Common myeloid progenitor, CD34-positive (primary cell): ENCODE data around the gene CDK19.

Experiments
- CTCF ChIA-PET: fragments of 350-600 bp; sonication (Branson Sonifier 250); formaldehyde crosslinking; loops from one replicate; lab custom pipeline; 2021; ENCODE audit warnings: antibody characterized with exemption; lab: Charles Lee
- POLR2A ChIA-PET: fragments of 350-600 bp; sonication (Branson Sonifier 250); formaldehyde crosslinking; loops from one replicate; lab custom pipeline; 2021; ENCODE audit warnings: antibody characterized with exemption; lab: Charles Lee
- DNase-seq, 3 donors: peaks; one replicate each; pipeline versions ENCODE4 v3.0.0 to v3.0.0-alpha.2; 2013
- H3K27ac ChIP-seq, 2 experiments: 1 replicate in 1 of 2; 2 replicates in 1 of 2; pipeline ENCODE4 v1.7.0; 2013; ENCODE audit warnings: inconsistent platforms in 2 of 2, low read length in 2 of 2, mild to moderate bottlenecking in 2 of 2, low read depth in 1 of 2, moderate library complexity in 1 of 2; ENCODE audit not compliant: severe bottlenecking in 2 of 2, insufficient read depth in 1 of 2, poor library complexity in 1 of 2
- H3K27me3 ChIP-seq, 5 experiments: replicated peaks in 2 of 5; 1 replicate in 3 of 5; 2 replicates in 2 of 5; pipeline versions ENCODE4 v1.6.1 to v1.7.0; 2013; ENCODE audit warnings: low read length in 4 of 5, mild to moderate bottlenecking in 2 of 5, moderate library complexity in 2 of 5, inconsistent platforms in 1 of 5; ENCODE audit not compliant: insufficient read depth in 5 of 5, control insufficient read depth in 4 of 5
- H3K36me3 ChIP-seq, 4 experiments: 1 replicate in 2 of 4; 2 replicates in 2 of 4; pipeline versions ENCODE4 v1.6.1 to v1.7.0; 2013; ENCODE audit warnings: low read length in 3 of 4, control low read depth in 1 of 4, mild to moderate bottlenecking in 1 of 4; ENCODE audit not compliant: control insufficient read depth in 4 of 4, insufficient read depth in 4 of 4
- H3K4me1 ChIP-seq, 4 experiments: 1 replicate in 3 of 4; 2 replicates in 1 of 4; pipeline versions ENCODE4 v1.6.1 to v1.7.1; 2013; ENCODE audit warnings: low read length in 3 of 4, mild to moderate bottlenecking in 3 of 4, control low read depth in 1 of 4, inconsistent platforms in 1 of 4, moderate library complexity in 1 of 4; ENCODE audit not compliant: control insufficient read depth in 4 of 4, insufficient read depth in 4 of 4; ENCODE audit errors: control extremely low read depth in 1 of 4
- H3K4me3 ChIP-seq, 7 experiments: 1 replicate in 4 of 7; 2 replicates in 3 of 7; pipeline versions ENCODE4 v1.5.1 to v1.7.0; 2013; ENCODE audit warnings: mild to moderate bottlenecking in 7 of 7, low read length in 6 of 7, moderate library complexity in 6 of 7, inconsistent platforms in 2 of 7, low read depth in 2 of 7, control low read depth in 1 of 7; ENCODE audit not compliant: insufficient read depth in 4 of 7, control insufficient read depth in 1 of 7; ENCODE audit errors: extremely low read depth in 1 of 7
- H3K9me3 ChIP-seq, 5 experiments: 1 replicate in 4 of 5; 2 replicates in 1 of 5; pipeline versions ENCODE4 v1.6.1 to v1.7.1; 2013; ENCODE audit warnings: low read length in 4 of 5, mild to moderate bottlenecking in 2 of 5, inconsistent platforms in 1 of 5, low read depth in 1 of 5, moderate library complexity in 1 of 5; ENCODE audit not compliant: control insufficient read depth in 4 of 5, insufficient read depth in 2 of 5; ENCODE audit errors: control extremely low read depth in 1 of 5
- WGBS: methylation state at CpG from one replicate; pipeline ENCODE4 v1.1.5; 2013; ENCODE audit not compliant: insufficient coverage; 5-methylcytosine and 5-hydroxymethylcytosine counted together

CDK19 gene

DNA sequence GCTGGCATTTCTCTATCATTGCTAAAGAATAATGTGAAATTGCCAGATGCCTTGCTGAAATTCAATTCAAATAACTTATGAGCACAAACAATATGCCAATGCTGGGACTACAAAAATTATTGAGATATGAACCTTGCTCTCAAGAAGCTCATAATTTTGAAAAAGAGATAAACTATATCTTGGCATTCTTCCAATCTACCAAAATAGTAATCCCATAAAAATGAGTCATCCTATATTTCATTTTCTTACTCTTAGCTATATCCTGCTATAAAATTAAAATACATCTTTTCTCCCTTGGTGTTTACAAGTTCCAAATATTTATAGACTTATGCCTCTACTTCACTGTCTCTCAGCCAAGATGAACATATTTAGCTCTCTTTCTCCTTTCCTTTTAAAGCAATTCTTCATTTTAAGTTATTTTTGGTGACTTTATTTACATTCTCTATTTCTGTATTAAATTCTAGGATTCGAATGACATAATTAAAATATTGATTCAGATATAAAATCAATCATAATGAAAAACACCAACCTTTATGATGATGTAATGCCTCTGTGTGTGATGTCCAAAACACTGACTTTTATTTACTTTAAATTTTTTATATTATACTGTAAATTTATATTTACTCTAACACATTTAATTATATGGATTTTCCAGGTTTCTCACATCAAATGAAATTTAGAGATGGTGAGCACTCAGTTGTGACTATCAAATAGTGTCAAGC is 152.6 kb downstream of the CDK19 start:
- Histone ChIP-seq H3K4me3 (no peak overlapping the region), H3K36me3 (peaks cover 4 to 18% (median 12%) of the 10 kb centered on the region in 4 experiments), H3K4me1 (peaks cover 4 to 19% (median 14%) of the 10 kb centered on the region in 4 experiments), H3K9me3 (peaks cover 0 to 8% (median 4%) of the 10 kb centered on the region in 5 experiments), H3K27ac (no peak overlapping the region), H3K27me3 (no peaks in the 10 kb centered on the region)
- ChIA-PET POLR2A (no interaction called here), CTCF (interaction anchor here (1.2 to 2.1 kb wide), 3 partner anchors 10 to 25 kb away, joined by 3 to 6 read pairs (median 4); no protein-coding TSS in a partner anchor)
- no CpG with 5 or more reads among the region's 1 CpG for WGBS
- peak in 2 of 3 donors; percentile 10 to 18 for DNase-seq

DNA sequence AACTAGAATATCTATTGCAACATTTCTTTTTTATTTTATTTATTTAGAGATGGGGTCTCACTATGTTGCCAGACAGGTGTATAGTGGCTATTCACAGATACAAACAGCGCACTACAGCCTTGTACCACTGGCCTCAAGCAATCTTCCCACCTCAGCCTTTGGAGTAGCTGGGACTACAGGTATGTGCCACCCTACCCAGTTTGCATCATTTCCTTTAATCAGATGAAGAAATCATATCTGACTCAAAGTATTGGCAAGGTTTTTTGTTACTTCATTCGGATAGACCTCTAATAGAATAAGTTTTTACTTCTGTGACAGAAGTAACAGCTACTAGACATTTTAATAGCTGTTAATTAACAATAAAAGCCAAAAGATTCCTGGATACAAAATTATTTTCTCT is 153.9 kb downstream of the CDK19 start:
- H3K36me3 ChIP-seq = peaks cover 7 to 21% (median 13%) of the 10 kb centered on the region in 4 experiments
- H3K4me3 ChIP-seq = no peak overlapping the region
- WGBS = 100% methylated on average over 1 of the region's 2 CpGs
- no peak overlapping the region for H3K27ac ChIP-seq
- no peaks in the 10 kb centered on the region for H3K27me3 ChIP-seq
- peaks cover 0 to 8% (median 4%) of the 10 kb centered on the region in 5 experiments for H3K9me3 ChIP-seq
- peaks cover 4 to 19% (median 14%) of the 10 kb centered on the region in 4 experiments for H3K4me1 ChIP-seq
- POLR2A ChIA-PET = no interaction called here
- CTCF ChIA-PET = interaction anchor here (0.6 to 2.1 kb wide), 4 partner anchors 18 to 218 kb away, joined by 3 to 6 read pairs (median 4); no protein-coding TSS in a partner anchor
- DNase-seq = no peak

DNA sequence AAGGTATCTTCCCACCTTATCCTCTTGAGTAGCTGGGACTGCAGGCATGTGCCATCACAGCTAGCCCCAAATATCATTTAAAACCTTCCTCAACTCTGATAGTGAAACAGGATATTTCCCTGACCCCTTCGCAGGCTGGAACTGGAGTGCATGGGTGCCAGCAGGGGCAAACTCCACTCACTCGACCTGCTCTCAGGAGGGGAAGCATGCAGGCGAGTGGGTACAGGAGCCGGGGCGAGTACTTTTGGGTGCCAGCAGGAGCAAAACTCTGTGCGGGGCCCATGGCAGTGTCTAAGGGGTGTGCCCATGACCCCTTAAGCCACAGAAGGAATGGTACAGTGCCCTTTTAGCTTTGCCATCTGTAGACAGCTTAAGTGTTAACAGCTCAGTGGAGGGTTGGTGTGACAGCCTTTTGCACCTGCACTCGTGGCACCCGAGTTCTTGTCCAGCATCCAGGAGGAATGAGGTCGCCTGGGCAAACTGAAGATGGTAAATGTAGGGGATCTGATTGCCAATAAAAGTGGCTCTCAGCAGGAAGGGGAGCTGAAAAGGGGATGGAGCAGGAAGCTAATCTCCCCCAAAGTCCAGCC is 155.1 kb downstream of the CDK19 start:
- H3K4me3 ChIP-seq = no peak overlapping the region
- peaks cover 7 to 21% (median 13%) of the 10 kb centered on the region in 4 experiments for H3K36me3 ChIP-seq
- H3K9me3 ChIP-seq = peaks cover 0 to 8% (median 4%) of the 10 kb centered on the region in 5 experiments
- 100% methylated on average over 6 of the region's 9 CpGs for WGBS
- peaks cover 2 to 12% (median 10%) of the 10 kb centered on the region in 4 experiments for H3K4me1 ChIP-seq
- CTCF ChIA-PET = interaction anchor here (0.9 to 1.9 kb wide), 4 partner anchors 8 to 323 kb away, joined by 3 to 4 read pairs (median 3); no protein-coding TSS in a partner anchor
- DNase-seq = no peak
- H3K27ac ChIP-seq = no peak overlapping the region
- POLR2A ChIA-PET = no interaction called here
- no peaks in the 10 kb centered on the region for H3K27me3 ChIP-seq

DNA sequence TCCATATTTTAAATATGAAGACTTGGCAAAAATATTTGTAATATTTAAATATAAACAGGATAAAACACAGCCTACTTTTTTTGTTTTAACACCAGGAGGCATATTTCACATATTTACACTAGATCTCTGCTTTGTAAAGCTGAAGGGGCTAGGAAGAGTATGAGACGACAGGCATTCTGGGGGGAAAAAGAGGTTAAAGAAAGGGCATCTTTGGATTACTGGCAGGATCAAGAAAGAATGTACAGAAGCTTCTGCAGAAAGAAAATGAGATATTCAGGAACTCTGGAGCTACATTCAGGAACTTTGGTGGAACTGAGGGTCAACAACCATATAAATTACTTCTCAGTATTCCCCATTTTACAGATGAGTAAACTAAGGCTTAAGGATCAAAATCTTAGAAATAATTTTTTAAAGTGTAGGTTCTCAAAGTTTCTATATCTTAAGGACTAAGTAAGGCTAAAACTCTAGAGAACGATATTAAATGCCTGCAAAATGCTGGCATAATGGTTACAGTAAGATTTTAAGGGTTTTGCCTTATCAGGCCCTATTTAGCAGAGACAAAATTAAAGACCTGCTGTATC is 156.5 kb downstream of the CDK19 start:
- DNase-seq = no peak
- Histone ChIP-seq H3K4me1 (no peaks in the 10 kb centered on the region), H3K27ac (no peak overlapping the region), H3K27me3 (no peaks in the 10 kb centered on the region), H3K36me3 (peaks cover 7 to 16% (median 13%) of the 10 kb centered on the region in 4 experiments), H3K9me3 (peaks cover 0 to 8% (median 4%) of the 10 kb centered on the region in 5 experiments), H3K4me3 (no peak overlapping the region)
- CTCF ChIA-PET = interaction anchor here (1.1 kb wide), 1 partner anchor 8 kb away, joined by 3 read pairs; no protein-coding TSS in a partner anchor
- POLR2A ChIA-PET = no interaction called here
- no CpG with 5 or more reads among the region's 2 CpGs for WGBS

DNA sequence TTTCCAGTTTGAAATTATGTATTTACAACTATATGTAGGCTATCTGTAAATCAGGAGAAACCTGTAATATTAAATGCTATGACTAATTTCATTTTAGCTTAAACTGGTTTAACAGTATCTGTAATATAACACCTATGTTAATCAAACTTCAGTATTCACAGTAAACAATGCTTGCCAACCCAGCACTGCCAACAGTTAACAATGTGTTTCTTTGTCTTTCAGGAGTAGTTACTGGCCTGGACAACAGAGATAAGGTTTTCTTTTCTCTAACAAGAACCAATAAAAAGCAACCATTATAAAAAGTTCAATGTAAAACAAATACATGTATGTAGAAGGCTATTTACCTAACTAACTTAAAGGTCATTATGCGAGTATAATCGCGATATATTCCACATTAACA is 158.8 kb downstream of the CDK19 start:
- Histone ChIP-seq H3K4me3 (no peak overlapping the region), H3K36me3 (peaks cover 6 to 16% (median 11%) of the 10 kb centered on the region in 4 experiments), H3K4me1 (peaks cover 0 to 4% (median 0%) of the 10 kb centered on the region in 4 experiments), H3K27ac (no peak overlapping the region), H3K9me3 (peaks cover 0 to 8% (median 4%) of the 10 kb centered on the region in 5 experiments), H3K27me3 (no peaks in the 10 kb centered on the region)
- DNase-seq = peak in 2 of 3 donors; percentile 33 to 70
- CTCF ChIA-PET = interaction anchor here (1.8 kb wide), 1 partner anchor 9 kb away, joined by 4 read pairs; no protein-coding TSS in a partner anchor
- POLR2A ChIA-PET = no interaction called here
- no CpG with 5 or more reads among the region's 3 CpGs for WGBS

DNA sequence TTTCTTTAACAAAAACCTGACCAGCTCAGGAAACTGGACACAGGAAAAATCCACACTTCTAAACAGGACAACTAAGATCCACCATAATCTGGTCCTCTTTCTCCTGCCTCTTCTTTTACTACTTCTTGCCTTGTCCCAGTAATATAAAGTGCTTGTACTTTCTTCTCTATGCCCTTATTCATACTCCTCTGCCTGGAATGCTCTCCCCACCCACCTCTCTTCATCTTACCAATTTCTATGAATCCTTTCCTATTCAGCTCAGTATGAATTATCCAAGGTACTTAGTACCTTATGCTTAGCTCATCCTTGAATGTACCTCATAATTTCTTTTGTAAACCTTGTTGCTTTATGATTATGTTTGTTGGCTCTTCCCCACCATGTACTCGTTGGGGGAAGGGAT is 159.4 kb downstream of the CDK19 start:
- ChIA-PET CTCF (interaction anchor here (1.1 to 1.8 kb wide), 2 partner anchors 10 to 96 kb away, joined by 3 to 4 read pairs; no protein-coding TSS in a partner anchor), POLR2A (no interaction called here)

More for the DNA sequence above, 159.4 kb downstream of the CDK19 start:
- Histone ChIP-seq H3K4me3 (no peak overlapping the region), H3K4me1 (peaks cover 0 to 4% (median 0%) of the 10 kb centered on the region in 4 experiments), H3K27ac (no peak overlapping the region), H3K36me3 (peaks cover 6 to 16% (median 10%) of the 10 kb centered on the region in 4 experiments), H3K27me3 (no peaks in the 10 kb centered on the region), H3K9me3 (peaks cover 0 to 8% (median 4%) of the 10 kb centered on the region in 5 experiments)
- no CpG with 5 or more reads among the region's 1 CpG for WGBS
- DNase-seq = no peak
